Transverse colon (tissue), 3 donors: ENCODE results near the gene IDH3B.

Experiments used
- CTCF ChIP-seq, 5 experiments: fragments of 200-600 bp in 3 of 5; fragments of 450-650 bp in 2 of 5; sonication (generic) in 3 of 5; IDR thresholded peaks; 1 replicate in 2 of 5; 2 replicates in 3 of 5; pipeline ENCODE4 v1.5.1; 2016 to 2017; ENCODE audit warnings: antibody characterized with exemption in 5 of 5, inconsistent platforms in 3 of 5, mild to moderate bottlenecking in 2 of 5, moderate library complexity in 1 of 5
- EP300 ChIP-seq: sonication (generic); formaldehyde crosslinking; IDR thresholded peaks from one replicate; pipeline ENCODE4 v1.6.1; 2017; ENCODE audit warnings: antibody characterized with exemption, low read depth

GRCh38 chr20:2707353-2708072 is 43.5 kb upstream of the IDH3B start:
- TF ChIP-seq CTCF (IDR thresholded peaks at IDR 0.05) (no peak), EP300 (no peak)
